Astrocyte (in vitro differentiated cells and primary cell): Measurements from ENCODE around the gene LEFTY1. TPM values are rescaled to one million over a fixed set of nuclear protein-coding genes. Genes with fewer than 3 reads are reported as not detected.

Experiments used
- DNase-seq: peaks from one replicate; pipeline ENCODE4 v3.0.0-alpha.2; 2010; ENCODE audit warnings: low read depth
- FAIRE-seq: peaks from 2 replicates; lab custom pipeline; 2011; peaks lifted over from hg19 to GRCh38; lab: Jason Lieb, UNC
- H2AFZ ChIP-seq: 2 replicates; pipeline ENCODE4 v1.6.0; 2012; ENCODE audit warnings: low read depth, low read length, inconsistent platforms
- H3K27ac ChIP-seq: 2 replicates; pipeline ENCODE4 v1.5.1; 2011; ENCODE audit warnings: low read depth, low read length, inconsistent platforms
- H3K27me3 ChIP-seq: 2 replicates; pipeline ENCODE4 v1.6.0; 2011; ENCODE audit warnings: low read length, inconsistent platforms; ENCODE audit not compliant: insufficient read depth
- H3K36me3 ChIP-seq: 2 replicates; pipeline ENCODE4 v1.5.1; 2011; ENCODE audit warnings: low read length, inconsistent platforms; ENCODE audit not compliant: insufficient read depth
- H3K4me1 ChIP-seq: 2 replicates; pipeline ENCODE4 v1.5.1; 2011; ENCODE audit warnings: low read length, inconsistent platforms; ENCODE audit not compliant: insufficient read depth
- H3K4me2 ChIP-seq: 2 replicates; pipeline ENCODE4 v1.6.0; 2012; ENCODE audit warnings: low read length, inconsistent platforms
- H3K4me3 ChIP-seq: 2 replicates; pipeline ENCODE4 v1.5.1; 2011; ENCODE audit warnings: low read depth, mild to moderate bottlenecking, low read length, inconsistent platforms; ENCODE audit not compliant: insufficient read depth
- H3K79me2 ChIP-seq: 2 replicates; pipeline ENCODE4 v1.6.0; 2012; ENCODE audit warnings: mild to moderate bottlenecking, low read length, inconsistent platforms; ENCODE audit not compliant: insufficient read depth
- H3K9ac ChIP-seq: 2 replicates; pipeline ENCODE4 v1.6.0; 2012; ENCODE audit warnings: mild to moderate bottlenecking, low read length, inconsistent platforms
- H3K9me3 ChIP-seq: 2 replicates; pipeline ENCODE4 v1.5.1; 2012; ENCODE audit warnings: low read depth, mild to moderate bottlenecking, low read length, inconsistent platforms; ENCODE audit not compliant: insufficient read depth
- H4K20me1 ChIP-seq: 2 replicates; pipeline ENCODE4 v1.6.0; 2012; ENCODE audit warnings: low read length, inconsistent platforms; ENCODE audit not compliant: insufficient read depth
- H3K27ac Mint-ChIP-seq: one replicate; pipeline ENCODE4 v1.8.0; 2021; ENCODE audit warnings: mild to moderate bottlenecking, mixed read lengths; ENCODE audit not compliant: unreplicated experiment
- H3K27me3 Mint-ChIP-seq: one replicate; pipeline ENCODE4 v1.8.0; 2021; ENCODE audit warnings: low read depth, mixed read lengths; ENCODE audit not compliant: unreplicated experiment
- H3K36me3 Mint-ChIP-seq: one replicate; pipeline ENCODE4 v1.8.0; 2021; ENCODE audit warnings: low read depth, mixed read lengths; ENCODE audit not compliant: unreplicated experiment
- H3K4me1 Mint-ChIP-seq: one replicate; pipeline ENCODE4 v1.8.0; 2021; ENCODE audit warnings: low read depth, mixed read lengths; ENCODE audit not compliant: unreplicated experiment
- H3K4me3 Mint-ChIP-seq: one replicate; pipeline ENCODE4 v1.8.0; 2021; ENCODE audit warnings: mild to moderate bottlenecking, moderate library complexity, mixed read lengths; ENCODE audit not compliant: unreplicated experiment
- H3K9me3 Mint-ChIP-seq: one replicate; pipeline ENCODE4 v1.8.0; 2021; ENCODE audit warnings: mild to moderate bottlenecking, mixed read lengths; ENCODE audit not compliant: unreplicated experiment
- CTCF ChIP-seq: IDR thresholded peaks from 2 replicates; pipeline ENCODE4 v1.5.1; 2011; ENCODE audit warnings: low read depth, mild to moderate bottlenecking, inconsistent platforms, low read length, moderate library complexity; ENCODE audit not compliant: insufficient read depth
- EZH2 ChIP-seq: IDR thresholded peaks from 2 replicates; pipeline ENCODE4 v1.6.1; 2012; ENCODE audit warnings: mild to moderate bottlenecking, low read length, inconsistent platforms; ENCODE audit not compliant: insufficient read depth
- total RNA-seq: library from RNA; stranded (reverse); gene quantifications from 2 replicates; pipeline ENCODE4 v1.2.1, GENCODE V29; 2021

The LEFTY1 gene
- total RNA-seq, 1 donor from 2014 or later, result 4.2 TPM

- H3K9me3 Mint-ChIP-seq, result no peaks in the 10 kb centered on the region
Observed at GRCh38 chr1:225842788-225843425, 46.0 kb downstream of the LEFTY1 start.

GRCh38 chr1:225842074-225842473 lies 46.9 kb downstream of the LEFTY1 start:
- H3K36me3 ChIP-seq, result no peaks in the 10 kb centered on the region
- H3K4me1 Mint-ChIP-seq, result no peaks in the 10 kb centered on the region

More at GRCh38 chr1:225842788-225843425, 46.0 kb downstream of the LEFTY1 start:
- Histone ChIP-seq H3K27me3 (no peaks in the 10 kb centered on the region), H3K4me3 (no peak overlapping the region), H3K79me2 (no peaks in the 10 kb centered on the region), H3K27ac (no peak overlapping the region), H2AFZ (no peak overlapping the region), H3K4me1 (no peaks in the 10 kb centered on the region), H4K20me1 (peaks cover 5% of the 10 kb centered on the region), H3K9me3 (no peaks in the 10 kb centered on the region), H3K36me3 (no peaks in the 10 kb centered on the region), H3K9ac (no peak overlapping the region), H3K4me2 (no peak overlapping the region)
- Mint-ChIP-seq H3K27ac (peak overlapping the region; percentile 3), H3K4me3 (no peak overlapping the region), H3K36me3 (peaks cover 17% of the 10 kb centered on the region), H3K4me1 (no peaks in the 10 kb centered on the region), H3K27me3 (no peaks in the 10 kb centered on the region)
- FAIRE-seq (no peak), DNase-seq (no peak)
- TF ChIP-seq EZH2 (no peak), CTCF (no peak)

More at GRCh38 chr1:225842074-225842473, 46.9 kb downstream of the LEFTY1 start:
- no peak overlapping the region for H3K27ac Mint-ChIP-seq
- no peak for TF ChIP-seq CTCF
- no peak for TF ChIP-seq EZH2
- Histone ChIP-seq H3K27me3 (no peaks in the 10 kb centered on the region), H3K4me2 (no peak overlapping the region), H3K79me2 (no peaks in the 10 kb centered on the region), H3K4me1 (no peaks in the 10 kb centered on the region), H3K27ac (no peak overlapping the region), H4K20me1 (peaks cover 5% of the 10 kb centered on the region), H3K9me3 (no peaks in the 10 kb centered on the region), H3K4me3 (no peak overlapping the region), H2AFZ (no peak overlapping the region), H3K9ac (no peak overlapping the region)
- no peak overlapping the region for H3K4me3 Mint-ChIP-seq
- H3K36me3 Mint-ChIP-seq, result peaks cover 17% of the 10 kb centered on the region
- H3K27me3 Mint-ChIP-seq, result no peaks in the 10 kb centered on the region
- FAIRE-seq (no peak), DNase-seq (no peak)
- H3K9me3 Mint-ChIP-seq, result no peaks in the 10 kb centered on the region
